SU-DHL-6 (cell line): ENCODE results near the gene GSE1.

Experiments used
- EZH2phosphoT487 ChIP-seq: fragments of 200-600 bp; sonication (generic), shearing (Covaris generic); conservative IDR thresholded peaks from 2 replicates; pipeline ENCODE4 v1.6.1; 2018; ENCODE audit warnings: mild to moderate bottlenecking, antibody characterized with exemption, low read length, moderate library complexity, mixed read lengths
- TF ChIP-seq, protein P1 (sequence below): fragments of 200-600 bp; sonication (generic); IDR thresholded peaks from one replicate; pipeline ENCODE4 v1.5.1; 2017; ENCODE audit warnings: antibody characterized with exemption, mild to moderate bottlenecking, low read length, moderate library complexity; ENCODE audit not compliant: insufficient read depth, poor library complexity, severe bottlenecking

DNA sequence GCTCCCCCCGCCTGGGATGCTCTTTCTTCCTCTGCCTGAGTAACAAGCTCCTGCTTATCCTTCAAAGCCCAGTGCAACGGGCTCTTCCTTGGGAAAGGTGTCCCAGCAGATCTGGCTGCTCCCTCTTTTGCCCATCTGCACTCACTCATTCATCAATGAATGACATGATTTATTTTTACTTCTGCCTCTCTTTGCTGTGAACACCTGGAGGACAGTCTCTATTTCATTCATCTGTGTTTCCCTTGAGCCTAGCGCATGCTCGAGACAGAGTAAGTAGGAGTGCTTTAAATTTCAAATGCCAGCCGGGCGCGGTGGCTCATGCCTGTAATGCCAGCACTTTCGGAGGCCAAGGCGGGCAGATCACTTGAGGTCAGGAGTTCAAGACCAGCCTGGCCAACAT, 97.6 kb downstream of the GSE1 start:
- TF ChIP-seq, protein P1, sequence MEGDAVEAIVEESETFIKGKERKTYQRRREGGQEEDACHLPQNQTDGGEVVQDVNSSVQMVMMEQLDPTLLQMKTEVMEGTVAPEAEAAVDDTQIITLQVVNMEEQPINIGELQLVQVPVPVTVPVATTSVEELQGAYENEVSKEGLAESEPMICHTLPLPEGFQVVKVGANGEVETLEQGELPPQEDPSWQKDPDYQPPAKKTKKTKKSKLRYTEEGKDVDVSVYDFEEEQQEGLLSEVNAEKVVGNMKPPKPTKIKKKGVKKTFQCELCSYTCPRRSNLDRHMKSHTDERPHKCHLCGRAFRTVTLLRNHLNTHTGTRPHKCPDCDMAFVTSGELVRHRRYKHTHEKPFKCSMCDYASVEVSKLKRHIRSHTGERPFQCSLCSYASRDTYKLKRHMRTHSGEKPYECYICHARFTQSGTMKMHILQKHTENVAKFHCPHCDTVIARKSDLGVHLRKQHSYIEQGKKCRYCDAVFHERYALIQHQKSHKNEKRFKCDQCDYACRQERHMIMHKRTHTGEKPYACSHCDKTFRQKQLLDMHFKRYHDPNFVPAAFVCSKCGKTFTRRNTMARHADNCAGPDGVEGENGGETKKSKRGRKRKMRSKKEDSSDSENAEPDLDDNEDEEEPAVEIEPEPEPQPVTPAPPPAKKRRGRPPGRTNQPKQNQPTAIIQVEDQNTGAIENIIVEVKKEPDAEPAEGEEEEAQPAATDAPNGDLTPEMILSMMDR: no peak
- no peak for TF ChIP-seq EZH2phosphoT487
